SKM-1 (cell line): ENCODE data around the gene TRIM45.
"Not testable (repeated sequence)": the region's sequence is repeated elsewhere in the genome, so short reads cannot be mapped to it uniquely, and the experiment has no call there.

Experiments
- DNase-seq: peaks from one replicate; lab custom pipeline; 2025; ENCODE audit not compliant: unreplicated experiment; lab: John Stamatoyannopoulos, UW

Gene TRIM45, protein sequence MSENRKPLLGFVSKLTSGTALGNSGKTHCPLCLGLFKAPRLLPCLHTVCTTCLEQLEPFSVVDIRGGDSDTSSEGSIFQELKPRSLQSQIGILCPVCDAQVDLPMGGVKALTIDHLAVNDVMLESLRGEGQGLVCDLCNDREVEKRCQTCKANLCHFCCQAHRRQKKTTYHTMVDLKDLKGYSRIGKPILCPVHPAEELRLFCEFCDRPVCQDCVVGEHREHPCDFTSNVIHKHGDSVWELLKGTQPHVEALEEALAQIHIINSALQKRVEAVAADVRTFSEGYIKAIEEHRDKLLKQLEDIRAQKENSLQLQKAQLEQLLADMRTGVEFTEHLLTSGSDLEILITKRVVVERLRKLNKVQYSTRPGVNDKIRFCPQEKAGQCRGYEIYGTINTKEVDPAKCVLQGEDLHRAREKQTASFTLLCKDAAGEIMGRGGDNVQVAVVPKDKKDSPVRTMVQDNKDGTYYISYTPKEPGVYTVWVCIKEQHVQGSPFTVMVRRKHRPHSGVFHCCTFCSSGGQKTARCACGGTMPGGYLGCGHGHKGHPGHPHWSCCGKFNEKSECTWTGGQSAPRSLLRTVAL

DNA sequence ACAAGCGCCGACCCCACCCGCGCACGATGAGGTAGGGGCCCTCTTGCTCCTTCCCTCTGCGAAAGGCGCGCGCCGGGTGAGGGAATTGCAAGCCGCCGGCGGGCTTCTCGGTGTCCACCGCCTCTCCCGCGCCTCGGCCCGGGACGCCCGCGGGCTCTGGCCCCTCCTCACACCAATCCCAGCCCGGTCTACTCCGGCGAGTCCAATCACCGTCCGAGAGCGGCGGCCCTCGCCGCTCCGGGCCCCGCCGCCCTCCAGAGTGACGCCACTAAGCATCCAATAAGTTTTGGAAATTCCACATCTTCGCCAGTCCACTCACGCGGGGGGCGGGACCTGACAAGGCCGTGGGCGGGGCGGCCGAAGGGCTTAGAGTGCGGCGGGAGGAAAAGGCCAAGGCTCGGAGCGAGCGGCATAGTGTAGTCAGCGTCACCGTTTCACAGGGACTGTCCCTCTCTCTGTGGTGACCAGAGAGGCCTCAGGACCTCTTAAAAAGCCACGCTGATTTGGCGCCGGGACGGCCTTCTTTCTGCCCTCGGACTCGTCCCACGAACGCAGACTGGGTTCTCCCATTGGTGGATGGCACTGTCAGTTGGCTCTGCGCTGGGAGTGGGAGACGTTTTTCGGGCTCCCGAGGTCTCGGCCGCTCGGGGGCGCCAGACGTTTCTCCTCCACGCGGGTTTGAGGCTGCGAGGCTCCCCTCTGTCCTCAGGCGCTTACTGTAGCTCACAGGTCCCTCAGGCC, at the start of gene TRIM45:
Gene TRIM45 (minus strand): TSS at position 161 of the 741 bp plus-strand sequence. CDS start 548 bp downstream, outside the sequence.
- DNase-seq = peak; percentile 87

DNA sequence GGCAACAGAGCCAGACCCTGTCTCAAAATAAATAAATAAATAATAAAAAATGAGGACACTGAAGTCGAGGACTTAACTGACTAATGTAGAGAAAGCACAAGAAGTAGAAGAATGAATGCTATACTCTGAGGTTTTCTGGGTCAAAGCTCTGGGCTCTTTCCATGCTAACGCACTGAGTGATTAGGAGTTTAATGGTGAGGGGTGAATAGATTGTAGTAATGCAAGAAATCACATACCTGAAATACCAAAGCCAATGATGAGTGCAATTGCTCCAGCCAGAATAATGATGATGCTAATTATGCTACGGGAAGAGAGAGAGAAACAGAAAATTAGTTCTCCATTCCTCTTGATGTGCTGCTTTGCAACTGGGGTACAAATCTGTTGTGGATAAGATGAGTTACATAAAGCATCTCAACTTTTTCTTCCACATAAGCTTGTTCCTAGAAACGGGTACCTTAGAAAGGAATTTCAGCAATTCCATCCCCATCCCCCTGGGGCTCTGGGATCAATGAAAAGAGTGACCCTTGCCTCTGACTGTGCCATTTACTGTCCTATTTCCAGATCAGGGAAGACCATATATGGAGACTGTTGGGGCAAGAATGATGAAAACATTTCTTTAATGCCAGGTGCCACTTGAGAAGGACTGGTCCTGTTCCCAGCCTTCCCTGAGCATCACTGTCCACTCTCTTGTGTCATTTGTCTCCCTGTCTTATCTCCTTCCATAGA, 48.5 kb upstream of the TRIM45 start:
- no peak for DNase-seq

DNA sequence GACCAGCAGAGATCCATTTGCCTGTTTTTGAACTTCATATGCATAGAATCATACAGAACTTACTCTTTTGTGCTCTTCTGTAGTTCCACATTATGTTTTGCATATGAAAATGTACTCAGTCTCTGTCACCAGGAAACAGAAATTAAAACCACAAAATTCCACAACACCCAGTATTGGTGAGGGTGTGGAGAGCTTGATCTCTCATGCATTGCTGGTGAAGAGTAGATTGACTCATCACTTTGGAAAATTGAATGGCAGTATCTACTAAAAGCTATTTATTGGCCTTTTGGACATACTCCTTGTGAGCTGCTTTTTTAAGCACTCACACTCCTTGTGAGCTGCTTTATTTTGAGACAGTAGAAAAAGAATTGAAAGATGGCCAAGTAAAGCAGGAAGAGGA, 45.9 kb upstream of the TRIM45 start:
- no peak for DNase-seq

DNA sequence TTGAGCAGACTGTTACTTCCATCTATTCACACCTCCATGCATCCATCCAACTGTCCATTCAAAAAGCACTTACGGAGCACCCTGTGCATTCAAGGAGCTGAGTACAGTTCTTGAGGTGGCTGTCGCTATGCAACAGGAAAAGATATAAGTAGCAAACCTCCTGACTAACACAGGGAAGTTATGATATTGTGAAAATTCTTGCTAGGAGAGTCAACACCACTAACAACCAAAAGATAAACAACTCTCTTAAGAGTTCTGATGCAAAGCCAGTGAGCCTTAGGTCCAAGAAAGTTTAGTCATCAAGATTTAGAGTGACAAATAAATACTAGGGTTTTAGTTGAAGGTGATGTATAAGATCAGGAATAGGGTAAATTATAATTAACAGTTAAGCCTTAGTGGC, 44.5 kb upstream of the TRIM45 start:
- DNase-seq = no peak

DNA sequence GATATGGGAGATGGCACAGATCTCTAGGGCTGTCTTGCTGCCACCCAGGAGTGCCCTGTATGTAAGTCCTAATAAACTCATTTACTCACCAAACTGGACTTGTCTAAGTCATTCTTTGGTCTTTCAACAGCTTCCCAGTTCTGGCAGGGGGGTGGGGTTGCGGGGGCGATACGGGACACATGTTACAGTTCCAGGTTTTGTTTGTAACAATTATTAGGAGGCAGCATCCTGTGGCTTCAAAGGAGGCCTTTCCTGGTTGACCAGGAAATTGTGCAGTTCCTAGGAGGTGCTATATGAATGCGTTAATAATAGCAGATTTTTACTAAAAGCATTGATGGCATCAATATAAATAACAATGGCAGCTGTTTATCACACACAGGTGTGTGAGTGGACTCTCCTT, 42.7 kb upstream of the TRIM45 start:
- DNase-seq = no peak

DNA sequence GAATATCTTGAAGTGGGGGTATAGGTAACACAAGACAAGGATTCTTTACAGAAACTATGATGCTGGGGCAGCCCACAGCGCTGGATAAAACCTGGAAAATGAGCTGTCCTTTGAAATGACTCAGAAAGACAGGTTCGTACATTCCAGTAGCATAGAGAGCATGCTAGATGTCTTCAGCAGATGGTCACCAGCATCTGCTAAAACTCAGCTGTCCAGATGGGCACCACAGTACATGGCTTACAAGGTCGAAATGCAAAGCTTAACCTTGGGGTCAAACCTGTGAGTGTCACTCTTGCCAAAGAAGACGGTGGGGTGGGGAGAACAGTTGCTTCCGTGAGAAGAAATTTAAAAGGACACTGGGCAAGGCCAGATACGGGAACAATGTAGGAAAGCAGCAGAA, 41.3 kb upstream of the TRIM45 start:
- no peak for DNase-seq

DNA sequence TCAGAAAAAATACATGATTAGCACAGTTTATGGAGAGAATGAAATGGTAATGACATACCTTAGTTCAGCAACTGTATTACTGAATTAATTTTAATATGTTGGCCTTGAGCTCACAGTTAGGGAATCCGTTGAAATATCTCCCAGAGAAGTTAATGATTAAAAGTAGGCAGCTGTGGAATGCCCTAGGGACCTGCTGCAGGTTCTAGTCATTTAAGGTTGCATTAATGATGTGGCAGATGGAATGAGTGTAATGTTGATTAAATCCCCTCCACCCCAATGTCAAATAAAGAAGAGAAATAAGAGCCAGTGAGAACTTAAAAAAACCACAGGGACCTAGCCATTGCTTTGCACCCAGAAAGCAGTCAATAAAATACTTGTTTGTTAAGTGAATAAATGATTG, 40.3 kb upstream of the TRIM45 start:
- no peak for DNase-seq

DNA sequence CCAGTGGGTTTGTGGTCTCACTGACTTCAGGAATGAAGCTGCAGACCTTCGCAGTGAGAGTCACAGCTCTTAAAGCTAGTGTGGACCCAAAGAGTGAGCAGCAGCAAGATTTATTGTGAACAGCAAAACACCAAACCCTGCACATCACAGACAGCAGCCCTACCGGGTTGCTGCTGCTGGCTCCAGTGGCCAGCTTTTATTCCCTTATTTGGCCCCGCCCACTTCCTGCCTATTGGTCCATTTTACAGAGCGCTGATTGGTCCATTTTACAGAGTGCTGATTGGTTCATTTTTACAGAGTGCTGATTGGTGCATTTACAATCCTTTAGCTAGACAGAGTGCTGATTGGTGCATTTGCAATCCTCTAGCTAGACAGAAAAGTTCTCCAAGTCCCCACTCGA, 29.8 kb upstream of the TRIM45 start:
- not testable (repeated sequence) for DNase-seq

DNA sequence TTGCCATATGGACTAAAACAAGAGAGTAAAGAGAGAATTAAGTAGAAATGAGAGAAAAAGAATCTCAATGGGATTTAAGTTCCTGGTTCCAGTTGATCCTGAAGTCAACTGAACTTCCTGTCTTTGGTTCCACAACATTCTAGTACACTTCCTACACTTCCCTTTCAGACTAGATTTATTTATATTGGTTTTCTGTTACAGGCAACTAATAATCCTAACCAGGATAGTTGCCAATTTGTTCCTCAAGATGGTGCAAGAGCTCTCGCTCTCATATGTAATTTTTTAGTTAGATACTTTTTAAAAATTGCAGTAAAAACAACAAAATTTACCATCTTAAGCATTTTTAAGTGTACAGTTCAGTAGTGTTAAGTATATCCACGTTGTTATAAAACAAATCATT, 28.8 kb upstream of the TRIM45 start:
- no peak for DNase-seq

DNA sequence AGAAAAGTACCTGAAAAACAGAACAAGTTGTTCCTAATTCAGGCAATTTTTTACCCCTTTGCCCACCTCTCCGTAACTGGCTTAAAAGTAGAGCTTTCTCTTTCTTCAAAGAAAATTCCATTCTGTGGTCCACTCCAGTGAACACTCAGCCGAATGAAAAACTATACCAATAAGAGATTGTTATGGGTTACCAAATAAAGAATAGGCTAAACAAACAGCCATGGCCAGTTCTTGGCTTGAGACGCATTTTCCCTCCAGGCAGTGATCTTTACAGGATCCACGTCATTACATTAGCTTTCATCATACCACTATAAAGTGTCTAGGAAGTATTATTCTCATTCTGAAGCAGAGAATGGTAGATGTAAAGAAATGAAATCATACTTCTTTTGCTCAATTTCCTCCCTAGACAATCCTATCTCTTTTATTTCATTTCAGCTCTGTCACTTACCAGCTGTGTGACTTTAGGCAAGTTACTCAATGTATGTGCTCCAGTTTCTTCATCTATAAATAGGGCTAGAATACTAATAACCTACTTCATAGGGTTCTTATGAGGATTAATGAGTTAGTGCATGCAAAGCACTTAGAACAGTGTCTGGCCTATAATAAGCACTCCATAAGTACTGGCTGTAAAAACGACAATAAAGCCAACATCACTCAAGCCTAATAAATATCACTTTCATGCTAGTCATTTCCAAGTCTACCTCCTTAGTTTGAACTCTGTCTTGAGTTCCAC, 26.5 kb upstream of the TRIM45 start:
- DNase-seq = no peak

DNA sequence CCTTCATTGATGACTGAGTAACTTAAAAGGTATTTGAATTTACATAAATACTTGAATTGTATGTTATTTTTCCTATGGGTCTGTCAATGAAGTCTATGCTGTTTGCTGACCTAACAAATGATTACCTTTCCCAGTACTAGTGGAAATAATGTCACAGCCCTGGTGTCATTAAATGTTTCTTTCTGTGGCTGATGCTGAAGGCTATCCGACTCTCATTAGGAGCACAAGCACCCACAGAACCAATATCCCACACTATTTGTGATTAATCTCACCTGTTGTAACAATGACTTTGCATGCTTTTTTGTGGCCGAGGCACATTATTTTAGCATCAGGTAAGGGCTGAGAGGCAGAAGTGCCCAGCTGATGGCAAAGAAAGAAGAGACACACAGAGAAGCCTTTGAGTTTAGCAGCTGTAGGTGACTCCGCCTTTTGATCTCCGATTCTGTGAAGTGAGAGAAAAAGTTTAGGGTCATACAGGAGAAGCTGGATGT, 25.8 kb upstream of the TRIM45 start:
- DNase-seq = no peak

DNA sequence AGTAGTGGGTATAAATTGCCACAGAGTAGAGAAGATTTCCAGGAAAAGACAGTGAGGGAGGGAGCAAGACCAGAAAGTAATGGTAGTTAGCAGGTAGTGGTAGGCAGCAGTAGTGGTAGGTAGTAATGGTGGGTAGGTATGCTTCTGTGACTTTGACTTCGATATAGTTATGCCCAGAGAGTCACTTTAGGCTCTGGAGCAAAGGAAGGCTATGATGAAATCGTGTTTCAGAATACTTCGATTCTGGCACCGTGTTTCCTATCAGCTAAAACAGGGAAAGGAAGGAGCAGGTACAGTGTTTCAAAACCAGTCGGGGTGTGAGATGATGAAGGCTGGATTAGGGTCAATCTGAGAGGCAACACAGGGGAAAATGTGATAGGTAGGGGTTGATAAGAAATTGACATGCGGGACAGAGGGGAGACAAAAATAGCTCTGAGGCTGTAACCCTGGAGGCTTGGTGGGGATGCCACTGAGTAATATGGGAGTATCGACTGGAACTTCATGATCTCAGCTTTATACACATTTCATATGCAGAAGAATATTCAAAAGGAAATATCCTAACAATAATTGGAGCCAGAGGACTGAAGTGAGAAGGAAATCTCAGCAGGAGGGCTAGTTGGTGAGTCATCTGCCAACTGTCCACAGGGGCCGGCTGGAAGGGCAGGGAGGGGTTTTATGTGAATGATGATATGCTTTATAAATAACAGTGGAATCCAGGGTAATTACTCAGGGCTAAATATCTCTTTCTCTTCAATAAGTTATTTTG, 25.2 kb upstream of the TRIM45 start:
- DNase-seq = no peak

DNA sequence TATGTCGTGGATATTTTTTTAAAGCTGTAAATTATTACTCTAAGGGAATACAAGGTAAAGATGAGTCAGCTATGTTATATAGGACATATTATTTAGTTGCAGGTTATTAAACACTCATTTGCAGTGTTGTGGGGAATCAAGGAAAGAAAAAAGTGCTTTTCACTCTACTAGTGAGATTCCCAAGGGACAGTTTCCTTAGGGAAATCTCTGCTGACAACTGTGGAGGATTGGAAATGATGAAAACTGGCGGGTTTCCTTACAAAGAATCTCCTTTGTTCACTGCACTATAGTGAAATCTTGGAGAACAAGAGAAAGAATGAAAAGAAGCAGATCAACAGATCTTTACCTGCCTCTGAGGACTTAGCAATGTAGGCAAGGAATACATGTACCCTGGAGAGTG, 24.5 kb upstream of the TRIM45 start:
- no peak for DNase-seq

DNA sequence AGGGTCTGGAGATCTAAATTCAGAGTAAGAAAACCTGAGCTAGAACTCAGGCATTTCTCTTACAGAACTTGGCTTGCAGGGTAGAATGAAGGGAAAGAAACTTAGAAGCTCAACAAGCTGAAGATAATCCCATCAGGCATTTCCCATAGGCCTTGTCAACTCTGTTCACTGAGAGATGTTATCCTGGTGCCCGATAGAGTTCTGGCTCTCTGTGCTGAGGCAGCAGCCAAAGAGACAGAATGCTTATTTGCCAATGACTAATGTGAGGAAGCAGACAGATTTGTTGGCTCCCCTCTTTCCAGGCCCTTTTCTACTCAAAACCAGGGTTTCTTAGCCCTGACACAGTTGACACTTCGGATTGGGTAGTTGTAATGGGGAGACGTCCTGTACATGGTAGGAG, 22.3 kb upstream of the TRIM45 start:
- DNase-seq = no peak

DNA sequence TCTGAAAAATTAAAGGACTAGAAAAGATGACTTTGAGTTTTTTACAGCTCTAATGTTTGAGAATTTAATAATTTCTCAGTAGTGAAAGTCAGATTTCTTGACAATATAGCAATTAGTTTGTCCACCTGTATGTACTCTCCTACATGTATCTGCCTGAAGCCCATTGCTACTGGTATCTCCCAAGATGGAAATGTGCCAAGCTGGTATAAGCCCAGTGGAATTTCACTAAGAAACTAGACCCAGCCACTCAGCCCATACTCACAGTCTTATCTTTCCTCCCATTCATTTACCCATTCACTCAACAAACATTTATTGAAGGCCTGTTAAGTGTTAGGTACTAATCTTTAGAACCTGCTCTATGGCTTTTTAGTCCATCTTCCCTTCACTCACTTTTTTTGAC, 21.6 kb upstream of the TRIM45 start:
- no peak for DNase-seq

DNA sequence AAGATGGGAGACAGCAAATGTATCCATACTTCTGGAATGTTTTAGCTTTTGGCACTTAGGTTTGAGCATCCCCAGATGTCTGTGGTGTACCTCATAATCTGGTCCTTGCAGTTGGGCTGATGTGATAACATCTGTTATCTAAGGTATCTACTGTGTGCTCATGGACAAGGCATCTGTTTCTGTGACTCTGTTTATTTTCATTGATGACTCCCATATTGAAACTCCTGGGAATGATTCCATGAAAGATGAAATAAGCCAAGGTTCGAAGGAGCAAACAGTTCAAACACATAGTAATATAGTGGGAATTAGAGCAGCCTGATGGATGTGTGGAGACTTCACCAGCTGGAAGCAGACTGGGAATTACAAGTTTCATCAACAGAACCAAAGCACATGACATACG, 20.7 kb upstream of the TRIM45 start:
- no peak for DNase-seq

DNA sequence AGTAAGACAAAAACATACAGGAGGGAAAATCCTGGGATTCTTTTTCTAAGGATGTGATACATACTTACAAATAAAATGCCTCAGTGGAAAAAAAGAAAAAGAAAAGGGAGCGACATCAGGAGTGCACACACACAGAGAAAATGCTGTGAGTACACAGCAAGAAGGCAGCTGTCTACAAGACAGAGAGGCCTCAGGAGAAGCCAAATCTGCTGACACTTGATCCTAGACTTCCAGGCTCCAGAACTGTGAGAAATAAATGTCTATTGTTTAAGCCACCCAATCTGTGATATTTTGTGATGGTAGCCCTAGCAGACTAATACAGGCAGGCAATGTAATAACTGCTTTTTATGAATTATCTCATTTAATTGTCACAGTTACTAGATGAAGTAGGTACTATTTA, 17.0 kb upstream of the TRIM45 start:
- DNase-seq = no peak

DNA sequence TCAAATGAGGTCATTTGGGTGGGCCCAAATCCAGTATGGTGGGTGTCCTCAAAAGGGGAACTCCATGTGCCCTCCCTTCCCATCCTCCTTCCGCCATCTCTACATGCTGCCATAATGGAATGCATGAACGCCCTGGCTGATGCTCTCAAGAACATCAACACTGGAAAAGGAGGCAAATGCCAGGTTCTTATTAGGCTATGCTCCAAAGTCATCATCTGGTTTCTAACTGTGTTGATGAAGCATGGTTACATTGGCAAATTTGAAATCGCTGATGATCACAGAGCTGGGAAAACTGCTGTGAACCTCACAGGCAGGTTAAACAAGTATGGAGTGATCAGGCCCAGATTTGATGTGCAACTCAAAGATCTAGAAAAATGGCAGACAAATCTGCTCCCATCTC, 16.6 kb upstream of the TRIM45 start:
- no peak for DNase-seq

DNA sequence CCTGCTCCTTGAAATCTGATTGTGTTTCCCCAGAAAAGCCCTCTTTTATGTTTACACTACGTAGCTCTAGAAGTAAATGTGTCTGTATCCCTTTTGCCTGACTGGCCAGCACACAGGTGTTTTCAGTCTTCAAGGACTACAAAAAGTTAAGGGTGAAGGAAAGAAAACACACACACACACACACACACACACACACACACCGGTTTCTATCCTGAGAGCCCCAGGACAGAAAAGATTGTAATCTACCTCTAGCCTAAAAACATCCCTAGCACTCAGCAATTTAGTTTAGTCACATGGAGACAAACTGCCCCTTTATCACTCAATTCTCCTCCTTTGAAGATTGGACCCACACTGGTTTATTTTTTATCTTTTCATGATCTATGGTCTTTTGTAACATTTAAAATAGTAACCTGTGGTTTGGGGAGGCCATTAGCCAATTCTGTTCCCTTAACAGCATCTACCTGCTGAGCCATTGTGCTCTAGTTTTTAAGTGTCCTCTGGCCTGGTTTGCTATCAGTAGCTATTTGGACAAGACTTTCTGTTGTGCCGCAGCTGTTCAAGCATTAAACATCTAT, 15.8 kb upstream of the TRIM45 start:
- no peak for DNase-seq

DNA sequence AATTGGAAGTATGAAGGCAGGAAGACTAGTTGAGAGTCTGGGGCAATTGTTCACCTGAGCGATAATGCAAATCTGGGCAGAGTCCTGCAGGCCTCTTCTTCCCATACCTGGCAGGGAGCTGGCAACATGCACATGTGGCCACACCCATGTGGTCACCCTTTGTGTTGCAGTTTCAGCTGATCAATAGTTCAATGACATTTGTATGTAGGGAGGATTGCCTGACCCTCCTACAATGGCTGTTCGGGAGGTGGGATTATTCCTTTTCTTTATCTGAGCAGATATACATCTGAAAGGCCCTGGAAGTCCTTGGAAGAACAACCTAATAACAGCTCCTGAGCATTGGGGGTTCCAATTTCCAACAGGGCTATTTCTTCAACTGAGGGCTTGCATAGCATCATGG, 15.2 kb upstream of the TRIM45 start:
- no peak for DNase-seq
